Hypothalamus (tissue), 51 donors: Measurements from ENCODE around the gene C20orf96.
"Not testable (repeated sequence)": the region's sequence is repeated elsewhere in the genome, so short reads cannot be mapped to it uniquely, and the experiment has no call there.

Source experiments
- DNase-seq, 51 donors: peaks; one replicate each; lab custom pipeline; 2025; lab: John Stamatoyannopoulos, UW

Gene C20orf96, protein sequence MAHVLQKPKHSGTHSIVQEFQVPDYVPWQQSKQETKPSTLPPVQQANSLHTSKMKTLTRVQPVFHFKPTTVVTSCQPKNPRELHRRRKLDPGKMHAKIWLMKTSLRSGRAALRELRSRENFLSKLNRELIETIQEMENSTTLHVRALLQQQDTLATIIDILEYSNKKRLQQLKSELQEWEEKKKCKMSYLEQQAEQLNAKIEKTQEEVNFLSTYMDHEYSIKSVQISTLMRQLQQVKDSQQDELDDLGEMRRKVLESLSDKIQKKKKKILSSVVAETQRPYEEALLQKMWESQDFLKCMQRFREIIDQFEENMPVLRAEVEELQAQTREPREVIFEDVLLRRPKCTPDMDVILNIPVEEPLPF

DNA sequence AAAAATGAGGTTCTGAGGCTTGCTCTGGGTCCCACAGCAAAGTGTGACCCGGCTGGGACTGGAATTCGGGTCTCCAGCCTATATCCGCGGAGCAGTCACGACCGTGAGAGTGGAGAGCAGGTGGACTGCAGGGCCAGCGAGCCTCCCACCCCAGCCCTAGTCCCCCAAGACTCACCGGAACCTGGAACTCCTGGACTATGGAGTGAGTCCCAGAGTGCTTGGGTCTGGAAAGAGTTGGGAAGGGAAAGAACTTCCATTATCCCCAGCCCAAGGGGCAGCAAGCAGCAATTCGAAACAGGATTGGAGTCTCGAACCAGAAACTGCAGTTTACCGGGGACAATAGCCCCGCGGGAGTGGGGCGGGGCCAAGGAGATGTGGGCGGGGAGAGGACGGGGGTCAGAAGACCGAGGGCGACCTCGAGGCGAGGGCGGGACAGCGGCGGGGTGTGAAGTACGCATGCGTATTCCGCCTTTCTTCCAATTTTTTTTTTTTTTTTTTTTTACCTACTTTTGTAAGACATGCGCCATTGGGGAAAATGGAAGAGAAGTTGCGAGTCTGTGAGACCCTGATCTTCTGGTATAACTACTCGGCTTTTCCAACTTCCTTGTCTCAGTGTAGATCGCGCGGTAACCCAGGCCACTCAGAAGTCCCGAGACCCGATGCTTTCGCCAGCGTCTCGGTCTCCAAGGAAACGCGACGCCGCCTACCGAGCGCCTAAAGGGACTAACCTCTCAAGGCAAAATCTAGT lies at the start of gene C20orf96:
Gene C20orf96, minus strand, starts transcription at position 667 of the 748 bp plus-strand sequence. Its CDS starts 140 bp downstream, at position 527.
- DNase-seq, result peak; percentile 40 to 91 (median 77)

DNA sequence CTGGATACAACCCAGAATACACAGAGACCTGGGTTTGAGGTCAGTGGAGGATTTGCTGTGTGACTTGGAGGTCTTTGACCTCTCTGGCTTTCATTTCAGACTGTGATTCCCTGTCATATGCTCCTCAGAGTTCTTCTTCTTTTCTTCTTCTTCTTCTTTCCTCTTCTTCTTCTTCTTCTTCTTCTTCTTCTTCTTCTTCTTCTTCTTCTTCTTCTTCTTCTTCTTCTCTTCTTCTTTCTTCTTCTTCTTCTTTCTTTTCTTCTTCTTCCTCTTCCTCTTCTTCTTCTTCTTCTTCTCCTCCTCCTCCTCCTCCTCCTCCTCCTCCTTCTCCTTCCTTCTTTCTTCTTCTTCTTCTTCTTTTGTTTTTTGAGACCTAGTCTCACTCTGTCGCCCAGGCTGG lies 45.5 kb upstream of the C20orf96 start:
- DNase-seq, result not testable (repeated sequence)

DNA sequence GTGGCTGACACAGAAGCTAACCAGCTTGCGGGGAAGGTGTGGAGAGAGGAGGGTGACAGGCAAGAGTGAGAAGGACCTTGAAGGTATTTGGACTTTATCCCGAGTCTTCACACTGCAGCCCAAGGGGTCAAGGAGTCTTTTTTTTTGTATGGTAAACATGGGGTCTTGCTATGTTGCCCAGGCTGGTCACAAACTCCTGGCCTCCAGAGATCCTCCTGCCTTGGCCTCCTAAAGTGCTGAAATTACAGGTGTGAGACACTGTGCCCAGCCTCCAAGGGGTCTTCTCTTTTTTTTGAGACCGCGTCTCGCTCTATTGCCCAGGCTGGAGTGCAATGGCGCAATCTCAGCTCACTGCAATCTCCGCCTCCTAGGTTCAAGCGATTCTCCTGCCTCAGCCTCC lies 44.0 kb upstream of the C20orf96 start:
- DNase-seq, result no peak

DNA sequence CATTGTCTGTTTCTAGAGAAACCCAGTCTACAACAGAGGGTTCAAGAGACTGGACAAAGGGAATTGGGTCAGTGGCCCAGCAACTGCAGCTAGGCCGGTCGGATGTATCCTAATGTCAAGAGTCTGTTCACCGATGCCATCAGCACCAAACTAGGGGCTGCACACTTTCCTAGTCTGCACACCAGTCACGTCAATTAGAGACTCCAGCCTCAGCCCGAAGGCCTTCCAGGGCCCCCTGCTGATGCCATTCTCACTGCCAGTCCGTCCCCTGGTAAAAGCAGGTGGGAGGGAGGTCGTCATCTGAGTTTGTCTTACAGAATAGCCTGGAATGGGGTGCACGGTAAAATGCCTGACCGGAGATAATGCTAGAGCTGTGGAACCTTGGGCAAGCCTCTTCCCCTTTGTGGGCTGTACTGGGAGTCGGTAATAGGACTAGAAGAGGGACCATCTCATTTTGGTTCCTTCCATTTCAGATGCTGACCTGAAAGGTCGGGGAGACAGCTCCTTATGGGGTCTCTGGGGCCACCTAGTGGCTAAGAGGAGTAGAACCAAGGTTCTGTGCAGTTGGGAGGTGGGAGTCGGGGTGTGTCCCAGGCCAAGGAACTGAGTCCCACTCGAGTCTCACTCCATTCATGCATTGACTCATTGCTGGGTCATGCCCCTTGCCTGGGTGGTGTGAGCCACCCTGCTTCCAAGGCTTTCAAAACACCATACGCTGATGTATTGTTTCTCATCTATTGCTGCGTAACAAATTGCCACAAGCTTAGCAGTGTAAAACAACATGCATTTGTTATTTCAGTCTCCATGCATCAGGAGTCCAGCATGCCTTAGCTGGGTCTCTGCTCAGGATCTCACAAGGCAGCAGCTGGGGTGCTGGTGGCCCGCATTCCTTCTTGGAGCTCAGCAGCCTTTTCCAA lies 39.9 kb upstream of the C20orf96 start:
- DNase-seq, result peak in 34 of 51 donors; percentile 10 to 68 (median 34)

DNA sequence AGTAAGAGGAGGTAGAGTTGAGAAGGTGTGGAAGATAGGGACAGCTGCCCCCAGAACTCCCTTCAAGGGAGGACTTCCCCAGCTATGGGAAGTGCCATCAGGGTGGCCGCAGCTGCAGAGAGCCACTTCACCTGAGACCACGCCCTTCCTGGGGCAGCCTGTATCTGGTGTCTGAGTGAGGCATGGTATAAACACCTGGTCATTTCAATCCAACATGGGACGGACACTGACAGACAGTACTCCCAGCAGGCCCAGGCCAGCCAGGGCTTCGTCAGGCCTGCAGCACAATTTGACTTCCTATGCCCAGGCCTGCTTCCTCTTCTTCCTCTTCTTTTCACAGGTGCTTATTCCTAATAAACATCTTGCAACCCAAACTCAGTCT lies 39.3 kb upstream of the C20orf96 start:
- DNase-seq, result no peak

DNA sequence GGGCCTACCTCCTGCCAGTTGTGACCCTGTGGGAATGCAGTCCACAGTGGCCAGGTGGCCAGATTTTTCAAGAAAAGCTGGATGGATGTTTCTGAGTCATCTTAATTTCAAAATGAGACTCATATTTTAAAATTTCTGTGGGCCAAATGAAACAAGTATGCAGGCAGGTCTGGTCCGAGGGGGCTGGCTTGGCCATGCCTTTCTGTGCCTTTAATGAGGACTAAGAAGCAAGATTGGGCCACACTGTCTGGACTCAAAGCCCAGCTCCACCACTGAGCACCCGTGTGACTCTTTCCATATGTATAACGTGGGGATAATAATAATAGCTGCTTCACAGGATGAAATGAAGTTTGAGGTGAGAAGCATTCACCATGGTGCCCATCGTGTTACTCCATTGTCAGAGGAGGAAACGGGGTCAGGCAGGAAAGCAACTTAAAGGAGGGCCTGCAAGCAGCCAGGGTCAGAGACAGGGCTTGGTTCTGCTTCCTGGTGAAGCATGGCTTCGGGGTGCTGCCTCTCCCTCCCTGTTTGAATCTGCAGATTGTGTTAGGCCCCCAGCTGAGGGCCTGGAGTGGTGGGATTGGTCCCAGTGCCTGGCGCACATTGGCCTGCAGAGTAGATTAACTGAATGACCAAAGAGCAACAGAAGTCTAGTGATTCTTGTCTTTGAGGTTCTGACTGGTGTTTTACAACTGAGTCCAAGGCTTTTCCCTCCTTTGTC lies 38.6 kb upstream of the C20orf96 start:
- DNase-seq, result no peak

DNA sequence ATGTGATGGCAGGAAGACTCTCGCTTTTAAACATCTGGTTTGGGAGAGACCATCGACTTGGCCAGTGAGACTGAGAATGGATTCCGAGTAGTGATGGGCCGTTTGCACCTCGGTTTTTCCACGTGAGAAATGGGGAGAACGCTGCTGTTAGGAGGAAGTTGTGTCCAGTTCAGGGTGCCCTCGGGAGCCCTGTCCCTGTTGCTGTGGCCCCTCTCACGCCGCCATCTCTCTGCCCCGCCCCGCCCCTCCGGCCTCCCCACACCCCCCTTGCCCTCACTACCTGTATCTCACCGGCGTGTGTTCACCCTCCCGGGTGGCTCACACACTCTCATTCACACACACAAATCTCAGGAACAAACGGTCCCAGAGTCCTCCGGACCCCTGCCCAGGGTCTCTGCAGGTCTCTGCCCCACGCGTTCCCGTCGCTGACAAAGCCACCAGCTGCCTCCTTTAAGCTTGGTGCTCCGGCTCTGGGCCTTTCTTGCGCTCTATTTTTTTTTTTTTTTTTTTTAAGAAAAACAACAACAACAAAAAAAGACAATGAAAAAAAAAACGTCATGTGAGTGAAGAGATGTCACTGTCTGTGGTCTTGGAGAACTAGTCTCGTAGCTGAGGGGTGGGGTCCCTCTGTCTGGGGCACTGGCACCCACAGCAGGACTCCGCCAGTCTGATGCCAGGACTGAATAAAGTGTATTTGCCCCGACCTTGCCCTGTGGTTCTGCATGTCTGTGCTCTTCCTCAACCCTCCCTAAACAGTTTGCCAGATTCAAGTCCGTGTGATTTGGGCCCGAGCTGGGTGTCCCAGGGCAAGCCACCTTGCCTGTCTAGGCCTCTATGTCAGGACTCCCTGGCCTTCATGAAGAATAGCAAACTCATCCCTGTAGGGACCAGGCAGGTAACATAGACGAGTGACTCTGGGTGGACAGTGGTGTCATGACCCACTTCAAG lies 37.8 kb upstream of the C20orf96 start:
- DNase-seq, result no peak

DNA sequence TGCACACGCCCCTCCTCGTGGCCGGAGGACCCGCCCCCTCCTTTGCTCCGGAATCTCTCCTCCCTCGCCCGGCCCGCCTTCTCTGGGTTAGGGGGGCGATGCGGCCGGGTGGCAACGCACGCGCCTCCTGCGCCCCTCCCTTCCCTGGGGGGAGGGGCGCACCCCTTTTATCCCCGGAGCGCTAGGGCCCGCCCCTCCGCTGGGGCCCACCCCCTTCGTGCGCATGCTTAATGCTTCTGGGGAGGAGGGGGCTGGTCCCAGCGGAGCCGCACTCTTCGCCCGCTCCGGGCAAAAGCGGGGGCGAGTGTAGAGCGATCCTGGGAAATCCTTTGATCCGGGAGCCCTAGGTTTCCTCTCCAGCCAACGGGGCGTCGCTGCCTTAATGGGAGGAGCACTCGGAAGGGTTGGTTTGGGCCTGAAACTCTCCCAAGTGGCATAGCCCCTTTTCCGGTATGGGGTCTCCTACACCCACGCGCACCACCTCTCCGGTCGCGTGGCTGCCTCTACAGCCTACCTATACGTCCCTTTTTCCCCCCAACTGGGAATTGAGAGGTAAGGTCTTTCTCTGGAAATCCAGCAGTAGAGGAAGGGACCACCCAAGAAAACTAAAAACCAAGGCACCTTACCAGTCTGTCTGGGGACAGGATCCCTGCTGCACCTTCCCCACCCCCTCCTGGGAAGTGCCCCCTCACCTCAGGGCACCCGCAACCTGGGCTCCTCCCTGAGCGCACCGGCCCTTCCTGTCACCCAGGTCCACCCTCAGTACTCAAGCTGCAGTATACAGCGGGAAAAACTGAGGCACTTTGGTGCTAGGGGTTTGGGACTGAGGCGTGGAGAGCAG lies 36.9 kb upstream of the C20orf96 start:
- peak in 50 of 51 donors; percentile 36 to 92 (median 80) for DNase-seq

DNA sequence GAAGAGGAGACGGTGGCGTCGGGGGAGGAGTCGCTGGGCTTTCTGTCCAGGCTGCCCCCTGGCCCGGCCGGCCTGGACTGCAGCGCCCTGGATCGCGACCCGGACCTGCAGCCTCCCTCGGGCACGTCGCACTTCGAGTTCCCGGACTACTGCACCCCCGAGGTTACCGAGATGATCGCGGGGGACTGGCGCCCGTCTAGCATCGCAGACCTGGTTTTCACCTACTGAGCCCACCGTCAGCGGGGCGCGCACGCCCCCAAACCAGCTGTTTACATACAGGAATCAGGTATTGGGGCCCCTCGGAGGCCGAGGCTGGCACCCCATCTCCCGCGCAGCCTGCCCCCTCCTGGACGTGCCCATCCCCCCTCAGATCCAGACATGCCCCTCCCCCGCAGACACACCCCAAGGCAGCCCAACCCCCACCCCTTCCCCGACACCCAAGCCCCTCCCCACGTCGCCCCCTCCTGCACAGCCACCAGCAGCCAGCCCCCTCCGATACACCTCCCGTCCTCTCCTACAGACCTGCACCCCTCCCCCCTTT lies 36.2 kb upstream of the C20orf96 start:
- peak in 9 of 51 donors; percentile 42 to 81 (median 54) for DNase-seq

DNA sequence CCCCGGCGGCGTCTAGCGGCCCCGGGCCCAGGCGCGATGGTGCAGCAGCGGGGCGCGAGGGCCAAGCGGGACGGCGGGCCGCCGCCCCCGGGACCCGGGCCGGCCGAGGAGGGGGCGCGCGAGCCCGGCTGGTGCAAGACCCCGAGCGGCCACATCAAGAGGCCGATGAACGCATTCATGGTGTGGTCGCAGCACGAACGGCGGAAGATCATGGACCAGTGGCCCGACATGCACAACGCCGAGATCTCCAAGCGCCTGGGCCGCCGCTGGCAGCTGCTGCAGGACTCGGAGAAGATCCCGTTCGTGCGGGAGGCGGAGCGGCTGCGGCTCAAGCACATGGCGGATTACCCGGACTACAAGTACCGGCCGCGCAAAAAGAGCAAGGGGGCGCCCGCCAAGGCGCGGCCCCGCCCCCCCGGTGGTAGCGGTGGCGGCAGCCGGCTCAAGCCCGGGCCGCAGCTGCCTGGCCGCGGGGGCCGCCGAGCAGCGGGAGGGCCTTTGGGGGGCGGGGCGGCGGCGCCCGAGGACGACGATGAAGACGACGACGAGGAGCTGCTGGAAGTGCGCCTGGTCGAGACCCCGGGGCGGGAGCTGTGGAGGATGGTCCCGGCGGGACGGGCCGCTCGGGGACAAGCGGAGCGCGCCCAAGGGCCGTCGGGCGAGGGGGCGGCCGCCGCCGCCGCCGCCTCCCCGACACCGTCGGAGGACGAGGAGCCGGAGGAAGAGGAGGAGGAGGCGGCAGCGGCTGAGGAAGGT lies 35.5 kb upstream of the C20orf96 start:
- DNase-seq, result peak in 46 of 51 donors; percentile 26 to 75 (median 60)

DNA sequence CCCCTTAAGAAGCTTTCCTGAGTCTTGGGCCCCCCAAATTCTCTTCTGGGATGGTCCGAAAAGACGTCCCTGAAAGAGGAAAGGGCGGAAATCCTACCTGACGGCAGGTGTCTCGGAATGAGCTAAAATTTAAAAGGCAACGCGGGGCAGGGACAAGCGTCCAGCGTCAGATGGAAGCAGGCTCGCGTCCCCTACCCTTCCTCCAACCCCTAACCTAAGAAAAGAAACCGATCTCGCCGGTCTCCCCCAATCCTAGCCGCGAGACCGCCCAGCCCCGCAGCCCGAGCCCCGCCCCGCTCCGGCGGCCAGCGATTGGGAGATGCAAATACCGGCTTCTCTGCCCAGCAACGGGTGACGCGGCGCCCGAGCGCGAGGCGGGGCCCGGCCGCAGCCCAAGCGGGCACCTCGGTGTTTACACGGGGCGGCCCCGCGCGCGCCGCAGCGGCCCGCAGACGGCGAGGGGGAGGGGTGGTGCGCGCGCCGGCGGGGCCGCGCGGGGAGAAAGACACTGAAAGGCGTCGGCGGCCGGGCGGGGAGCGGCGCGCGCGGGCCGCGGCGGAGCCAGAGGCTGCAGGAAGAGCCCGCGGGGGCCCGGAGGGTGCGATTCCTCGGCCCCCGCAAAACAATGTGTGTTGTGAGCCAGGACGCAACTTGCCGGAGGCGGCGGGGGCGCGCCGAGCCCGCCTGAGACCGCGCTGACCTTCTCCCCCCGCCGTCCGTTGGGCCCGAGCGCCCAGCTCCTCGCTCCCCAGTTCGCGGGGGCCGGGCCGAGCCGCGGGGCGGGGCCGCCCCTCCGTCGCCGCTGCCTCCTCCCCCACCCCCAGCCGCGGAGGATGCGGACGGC lies 34.7 kb upstream of the C20orf96 start, which contains the start of gene SOX12:
Gene SOX12, plus strand, starts transcription at position 508 of the 844 bp plus-strand sequence. CDS start 373 bp downstream, outside the sequence.
- DNase-seq, result peak in 50 of 51 donors; percentile 68 to 100 (median 96)

DNA sequence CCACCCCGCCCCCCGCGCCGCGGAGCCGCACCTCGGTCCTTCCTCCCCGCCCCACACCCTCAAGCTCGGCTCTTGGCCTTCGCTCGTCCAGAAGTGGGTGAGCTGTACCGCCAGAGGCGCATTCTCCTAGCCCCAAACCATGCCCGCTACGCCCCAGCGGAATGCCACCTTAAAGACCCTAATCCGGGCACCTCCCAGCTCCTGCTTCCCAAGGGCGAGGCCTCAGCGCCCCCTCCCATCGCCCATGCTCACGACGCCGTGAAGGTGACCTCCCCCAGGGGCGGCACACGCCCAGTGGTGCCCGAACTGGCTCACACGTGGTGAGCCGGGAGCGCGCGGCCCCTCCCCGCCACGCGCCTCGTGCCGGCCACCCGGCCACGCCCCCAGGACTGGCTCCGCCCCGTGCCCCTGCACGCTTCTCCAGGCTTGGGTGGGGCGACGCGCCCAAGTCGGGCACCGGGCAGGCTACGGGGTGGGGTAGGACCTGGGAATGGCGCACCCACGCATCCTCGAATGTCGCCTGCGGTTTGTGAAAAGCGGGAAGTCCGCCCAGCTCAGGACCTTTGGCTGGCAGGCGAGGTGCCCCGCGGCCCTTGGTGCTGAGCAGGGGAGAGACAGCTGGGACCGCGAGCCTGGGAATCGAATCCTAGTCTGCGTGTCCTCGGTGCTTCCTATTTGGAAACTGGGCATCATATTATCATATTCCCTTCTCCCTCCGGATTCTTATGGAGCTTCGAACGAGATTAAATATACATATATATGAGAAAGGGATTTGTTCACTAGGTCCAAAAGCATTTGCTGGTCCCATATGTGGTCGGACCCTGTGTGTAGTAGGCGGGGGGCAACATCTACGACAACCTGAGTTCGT lies 33.9 kb upstream of the C20orf96 start:
- DNase-seq, result peak in 48 of 51 donors; percentile 29 to 87 (median 71)

DNA sequence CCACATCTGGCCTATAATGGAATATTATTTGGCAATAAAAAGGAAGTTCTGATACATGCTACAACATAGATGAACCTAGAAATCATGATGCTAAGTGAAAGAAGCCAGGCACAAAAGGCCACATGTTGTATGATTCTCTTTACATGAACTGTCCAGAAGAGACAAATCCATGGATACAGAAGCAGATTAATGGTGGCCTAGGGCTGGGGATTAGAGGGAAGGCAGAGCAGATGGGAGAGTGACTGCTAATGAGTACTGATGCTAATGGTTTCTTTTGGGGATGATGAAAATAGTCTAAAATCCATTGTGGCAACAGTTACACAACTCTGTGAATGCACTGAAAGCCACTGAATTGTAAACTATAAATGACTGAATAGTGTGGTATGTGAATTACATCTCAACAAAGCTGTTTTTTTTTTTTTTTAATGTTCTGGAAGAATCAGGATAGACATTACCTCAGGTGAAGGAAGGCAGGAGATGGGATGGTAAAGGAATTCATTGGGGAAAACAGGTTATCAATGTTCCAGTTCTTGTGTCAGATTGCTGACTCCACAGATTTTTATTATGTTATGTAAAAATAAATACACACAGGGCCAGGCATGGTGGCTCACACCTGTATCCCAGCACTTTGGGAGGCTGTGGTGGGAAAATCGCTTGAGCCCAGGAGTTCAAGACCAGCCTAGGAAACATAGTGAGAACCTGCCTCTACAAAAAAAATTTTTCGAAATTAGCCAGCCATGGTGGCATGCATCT lies 25.9 kb upstream of the C20orf96 start:
- DNase-seq, result no peak

DNA sequence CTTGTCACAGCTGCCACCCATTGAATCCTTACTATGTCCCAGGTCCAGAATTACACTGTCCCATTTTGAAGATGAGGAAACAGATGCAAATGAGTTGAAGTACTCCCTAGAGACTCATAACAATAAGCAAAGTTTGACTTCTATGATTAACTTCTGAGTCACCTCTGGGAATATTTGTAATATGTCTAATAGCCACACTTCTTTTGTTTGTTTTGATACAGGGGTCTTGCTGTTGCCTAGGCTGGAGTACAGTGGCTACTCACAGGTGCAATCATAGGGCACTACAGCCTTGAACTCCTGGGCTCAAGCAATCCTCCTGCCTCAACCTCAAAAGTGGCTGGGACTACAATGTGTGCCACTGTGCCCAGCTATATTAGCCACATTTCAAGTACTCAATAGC lies 23.4 kb upstream of the C20orf96 start:
- no peak for DNase-seq
